HG03439 (cell line): Measurements from ENCODE around the gene ABCC2.
"Not testable (repeated sequence)": the region's sequence is repeated elsewhere in the genome, so short reads cannot be mapped to it uniquely, and the experiment has no call there.

ENCODE experiments used
- ATAC-seq: cut with Tn5 transposase; IDR thresholded peaks from one replicate; pipeline ENCODE4 v1.9.1; 2021; ENCODE audit warnings: mild to moderate bottlenecking, moderate library complexity; ENCODE audit not compliant: unreplicated experiment

ABCC2 gene

GRCh38 chr10:99782447-99783286 is at the start of gene ABCC2:
Gene ABCC2, plus strand, starts transcription at chr10:99782640. Its CDS starts 205 bp downstream, at chr10:99782845.
- no peak for ATAC-seq

GRCh38 chr10:99733366-99733765 is 49.1 kb upstream of the ABCC2 start:
- ATAC-seq, result no peak

DNA sequence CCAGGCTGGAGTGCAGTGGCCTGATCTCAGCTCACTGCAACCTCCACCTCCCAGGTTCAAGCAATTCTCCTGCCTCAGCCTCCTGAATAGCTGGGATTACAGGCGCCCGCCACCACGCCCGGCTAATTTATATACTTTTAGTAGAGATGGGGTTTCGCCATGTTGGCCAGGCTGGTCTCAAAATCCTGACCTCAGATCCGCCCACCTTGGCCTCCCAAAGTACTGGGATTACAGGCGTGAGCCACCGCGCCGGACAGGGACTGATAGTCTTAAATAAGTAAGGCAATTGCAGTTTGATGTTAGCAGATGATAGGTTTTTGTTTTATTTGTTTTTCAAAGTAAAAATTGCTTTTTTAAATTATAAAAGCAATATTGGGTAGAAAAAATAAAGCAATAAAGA is 48.3 kb upstream of the ABCC2 start:
- ATAC-seq, result not testable (repeated sequence)

GRCh38 chr10:99740260-99740659 is 42.2 kb upstream of the ABCC2 start:
- no peak for ATAC-seq

DNA sequence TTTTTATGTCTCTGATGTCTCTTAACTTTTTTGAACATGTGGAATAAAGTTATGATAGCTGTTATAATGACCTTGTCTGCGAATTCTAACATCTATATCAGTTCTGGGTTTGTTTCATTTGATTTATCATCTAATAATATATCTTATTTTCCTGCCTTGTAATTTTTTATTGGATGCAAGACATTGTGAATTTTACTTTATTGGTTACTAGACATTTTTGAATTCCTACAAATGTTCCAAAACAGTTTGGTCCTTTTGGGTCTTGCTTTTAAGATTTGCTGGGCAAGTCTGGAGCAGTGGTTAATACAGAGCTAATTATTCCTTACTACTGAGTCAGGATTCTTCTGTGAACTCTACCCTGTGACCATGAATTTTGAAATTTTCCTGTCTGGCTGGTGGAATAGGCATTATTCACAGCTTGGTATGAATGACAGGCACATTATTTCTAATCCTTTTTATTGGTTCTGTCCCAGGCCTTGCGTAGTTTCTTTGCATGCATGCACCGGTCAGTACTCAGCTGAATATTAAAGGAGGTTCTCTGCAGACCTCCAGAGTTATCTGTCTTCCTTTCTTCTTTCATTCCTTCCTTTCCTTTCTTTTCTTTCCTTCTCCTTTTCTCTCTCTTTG is 41.4 kb upstream of the ABCC2 start:
- no peak for ATAC-seq

- no peak for ATAC-seq
These were observed 40.2 kb upstream of the ABCC2 start for GRCh38 chr10:99742254-99742653.

GRCh38 chr10:99742701-99743100 is 39.7 kb upstream of the ABCC2 start:
- no peak for ATAC-seq

- no peak for ATAC-seq
These were observed 38.6 kb upstream of the ABCC2 start for GRCh38 chr10:99743841-99744240.

GRCh38 chr10:99746166-99746565 is 36.3 kb upstream of the ABCC2 start:
- ATAC-seq, result not testable (repeated sequence)

GRCh38 chr10:99748823-99749451 is 33.5 kb upstream of the ABCC2 start:
- ATAC-seq, result no peak

DNA sequence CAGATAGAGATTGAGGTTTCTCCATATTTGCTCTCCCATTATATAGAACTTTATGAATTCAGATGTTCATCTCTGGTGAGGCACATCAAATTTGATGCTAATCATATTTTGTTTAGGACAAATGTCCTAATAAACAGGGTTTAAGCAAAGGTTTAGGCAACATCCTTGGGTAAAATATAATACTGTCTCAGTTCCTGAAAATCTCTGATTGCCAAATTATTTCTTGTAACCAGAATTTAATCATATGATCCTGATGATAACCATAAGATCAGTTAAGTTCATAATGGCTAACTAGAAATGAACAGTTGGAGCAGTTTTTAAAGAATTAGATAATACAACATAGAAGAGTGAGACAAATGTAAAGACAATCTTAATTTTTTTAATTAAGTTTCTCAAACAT is 31.8 kb upstream of the ABCC2 start:
- no peak for ATAC-seq

DNA sequence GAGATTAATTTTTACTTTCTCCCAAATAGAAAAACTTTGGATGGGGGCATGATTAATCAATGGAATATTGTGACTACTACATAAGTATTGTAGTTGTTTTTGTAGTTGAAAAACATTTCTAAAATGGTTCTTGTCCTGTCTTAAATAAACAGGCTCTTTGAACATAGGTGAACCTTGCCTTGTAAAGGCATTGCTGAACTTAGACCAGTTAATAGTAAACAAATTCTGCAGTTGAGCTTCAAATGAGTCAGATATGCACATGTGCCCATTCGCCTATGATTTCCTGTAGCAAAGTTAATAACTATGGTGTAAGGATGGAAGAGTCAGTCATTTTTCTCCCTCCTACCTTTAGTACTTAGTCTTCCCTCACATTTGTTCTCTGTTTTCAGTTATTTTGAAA is 27.8 kb upstream of the ABCC2 start:
- ATAC-seq, result no peak

- ATAC-seq, result no peak
These were observed 26.3 kb upstream of the ABCC2 start for GRCh38 chr10:99756159-99756558.

DNA sequence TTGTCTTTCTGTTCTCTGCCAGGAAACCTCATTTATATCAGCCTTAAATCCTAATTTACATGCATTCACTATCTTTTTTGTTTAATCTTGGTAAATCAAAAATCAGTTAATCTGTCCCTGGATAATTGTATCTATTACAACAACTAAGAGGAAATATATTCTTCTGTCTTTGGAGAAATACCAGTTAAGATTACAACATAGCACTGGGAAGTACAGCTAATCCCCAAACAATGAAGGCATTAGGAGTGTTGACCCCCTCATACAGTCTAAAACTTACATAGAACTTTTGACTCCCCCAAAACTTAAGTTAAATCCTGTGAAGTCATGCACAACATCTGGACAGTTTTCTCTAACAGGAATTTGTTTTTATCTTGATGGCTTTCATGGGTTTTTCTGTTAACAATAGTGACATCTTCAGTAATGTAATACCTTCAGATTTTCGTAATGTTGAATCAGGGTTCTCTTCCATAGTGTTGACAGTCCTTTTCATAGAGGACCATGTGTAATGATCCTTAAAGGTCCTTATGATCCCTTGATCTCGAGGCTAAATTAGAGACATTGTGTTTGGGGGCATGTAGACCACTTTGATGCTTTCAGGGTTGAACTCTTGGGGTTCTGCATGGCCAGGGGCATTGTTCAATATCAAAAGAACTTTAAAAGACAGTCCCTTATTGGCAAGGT is 24.1 kb upstream of the ABCC2 start:
- no peak for ATAC-seq

DNA sequence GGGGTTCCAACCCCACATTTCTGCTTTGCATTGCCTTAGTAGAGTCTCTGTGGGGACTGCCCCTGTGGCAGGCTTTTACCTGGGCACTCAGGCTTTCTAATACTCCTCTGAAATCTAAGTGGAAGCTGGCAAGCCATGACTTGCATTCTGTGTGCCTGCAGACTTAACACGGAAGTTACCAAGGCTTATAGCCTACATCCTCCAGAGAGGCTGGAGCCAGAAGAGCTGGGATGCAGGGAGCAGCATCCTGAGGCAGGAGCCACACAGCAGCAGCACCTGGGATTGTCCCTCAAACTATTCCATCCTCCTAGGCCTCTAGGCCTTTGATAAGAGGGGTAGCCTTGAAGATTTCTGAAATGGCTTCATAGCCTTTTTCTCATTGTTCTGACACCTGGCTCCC is 22.1 kb upstream of the ABCC2 start:
- no peak for ATAC-seq

DNA sequence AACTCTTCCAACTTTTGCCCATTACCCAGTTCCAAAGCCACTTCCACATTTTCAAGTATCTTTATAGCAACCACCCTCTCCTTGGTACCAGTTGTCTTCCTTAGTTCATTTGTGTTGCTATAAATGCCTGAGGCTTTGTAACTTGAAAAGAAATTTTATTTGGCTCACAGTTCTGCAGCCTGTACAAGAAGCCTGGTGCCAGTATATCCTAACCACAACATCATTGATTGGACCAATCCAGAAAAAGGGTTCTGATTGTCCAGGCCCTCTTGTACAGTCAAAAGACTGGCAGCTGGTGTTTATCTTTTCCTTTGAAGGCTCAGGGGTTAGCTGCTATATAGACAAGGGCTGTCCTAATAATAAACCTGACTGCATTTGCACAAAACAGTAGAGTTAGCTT is 21.1 kb upstream of the ABCC2 start:
- no peak for ATAC-seq

GRCh38 chr10:99765672-99766301 is 16.7 kb upstream of the ABCC2 start:
- ATAC-seq, result peak; percentile 33

- ATAC-seq, result peak; percentile 85
These were observed 16.1 kb upstream of the ABCC2 start for GRCh38 chr10:99766302-99766681.

GRCh38 chr10:99767901-99768300 is 14.5 kb upstream of the ABCC2 start:
- ATAC-seq, result no peak

DNA sequence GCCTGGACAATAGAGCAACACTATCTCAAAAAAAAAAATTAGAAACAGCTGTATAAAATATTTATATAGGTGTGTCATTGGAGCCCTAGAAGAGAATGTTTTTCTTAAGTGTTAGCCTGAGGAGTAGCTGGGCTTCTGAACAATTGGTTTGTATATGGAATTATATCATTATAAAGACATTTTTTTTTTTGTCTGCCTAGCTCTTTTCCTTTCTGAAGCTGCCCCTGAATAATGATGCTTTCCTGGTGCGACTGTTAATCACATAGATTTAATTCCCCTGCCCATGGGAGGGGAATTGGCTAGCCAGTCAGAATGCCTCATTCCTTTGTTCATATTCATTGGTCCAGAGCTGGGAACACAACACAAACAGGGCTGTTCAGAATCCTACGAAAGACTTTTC is 13.9 kb upstream of the ABCC2 start:
- ATAC-seq, result no peak

DNA sequence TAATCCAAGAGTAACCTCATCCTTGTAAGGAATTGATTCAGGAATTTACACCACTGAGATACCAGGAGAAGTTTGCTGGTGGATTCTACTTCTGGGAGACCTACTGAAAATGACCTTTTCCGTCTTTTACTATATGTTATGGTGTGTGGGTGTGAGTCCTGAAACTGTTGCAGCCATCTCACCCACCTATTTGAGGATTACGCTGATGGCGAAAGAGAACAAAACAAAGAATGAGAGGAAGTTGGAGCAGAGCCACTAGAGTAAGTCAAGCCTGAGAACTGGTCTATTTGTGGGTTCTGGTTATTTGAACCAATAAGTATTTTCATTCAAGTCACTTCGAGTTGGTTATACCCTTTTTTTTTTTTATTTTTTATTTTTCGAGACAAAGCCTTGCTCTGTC is 12.7 kb upstream of the ABCC2 start:
- ATAC-seq, result no peak
